ENCODE results near the gene BNC2. TPM values are rescaled to one million over a fixed set of nuclear protein-coding genes. Genes with fewer than 3 reads are reported as not detected.

Gene BNC2
- polyA plus RNA-seq, 4 donors, result 6.6 to 11.3 (median 7.9) TPM

GRCh38 chr9:16680975-16681651 lies 189.4 kb downstream of the BNC2 start:
- DNase-seq (ENCODE audit: low read depth in 4 of 4, low spot score in 2 of 4), result no peak

GRCh38 chr9:16680541-16680940 lies 189.9 kb downstream of the BNC2 start:
- DNase-seq (ENCODE audit: low read depth in 4 of 4, low spot score in 2 of 4), result no peak

- no peak for DNase-seq (ENCODE audit: low read depth in 4 of 4, low spot score in 2 of 4)
Measured at GRCh38 chr9:16679327-16679821, 191.1 kb downstream of the BNC2 start.

- DNase-seq (ENCODE audit: low read depth in 4 of 4, low spot score in 2 of 4), result no peak
Measured at GRCh38 chr9:16676519-16676918, 194.0 kb downstream of the BNC2 start.

GRCh38 chr9:16675131-16675530 lies 195.3 kb downstream of the BNC2 start:
- DNase-seq (ENCODE audit: low read depth in 4 of 4, low spot score in 2 of 4), result no peak

GRCh38 chr9:16673171-16673570 lies 197.3 kb downstream of the BNC2 start:
- no peak for DNase-seq (ENCODE audit: low read depth in 4 of 4, low spot score in 2 of 4)

- no peak for DNase-seq (ENCODE audit: low read depth in 4 of 4, low spot score in 2 of 4)
Measured at GRCh38 chr9:16672501-16672900, 198.0 kb downstream of the BNC2 start.

GRCh38 chr9:16671591-16672137 lies 198.8 kb downstream of the BNC2 start:
- peak in 1 of 4 donors; percentile 41 for DNase-seq (ENCODE audit: low read depth in 4 of 4, low spot score in 2 of 4)

- no peak for DNase-seq (ENCODE audit: low read depth in 4 of 4, low spot score in 2 of 4)
Measured at GRCh38 chr9:16670791-16671190, 199.7 kb downstream of the BNC2 start.

GRCh38 chr9:16668734-16669295 lies 201.7 kb downstream of the BNC2 start:
- DNase-seq (ENCODE audit: low read depth in 4 of 4, low spot score in 2 of 4), result no peak

- DNase-seq (ENCODE audit: low read depth in 4 of 4, low spot score in 2 of 4), result no peak
Measured at GRCh38 chr9:16664211-16664610, 206.3 kb downstream of the BNC2 start.

- DNase-seq (ENCODE audit: low read depth in 4 of 4, low spot score in 2 of 4), result no peak
Measured at GRCh38 chr9:16661816-16662215, 208.7 kb downstream of the BNC2 start.

- no peak for DNase-seq (ENCODE audit: low read depth in 4 of 4, low spot score in 2 of 4)
Measured at GRCh38 chr9:16659096-16659495, 211.4 kb downstream of the BNC2 start.

GRCh38 chr9:16656432-16657169 lies 213.9 kb downstream of the BNC2 start:
- no peak for DNase-seq (ENCODE audit: low read depth in 4 of 4, low spot score in 2 of 4)

GRCh38 chr9:16654596-16655126 lies 215.8 kb downstream of the BNC2 start:
- DNase-seq (ENCODE audit: low read depth in 4 of 4, low spot score in 2 of 4), result no peak

GRCh38 chr9:16653491-16654399 lies 216.7 kb downstream of the BNC2 start:
- DNase-seq (ENCODE audit: low read depth in 4 of 4, low spot score in 2 of 4), result peak in 1 of 4 donors; percentile 40

GRCh38 chr9:16652582-16652981 lies 217.9 kb downstream of the BNC2 start:
- no peak for DNase-seq (ENCODE audit: low read depth in 4 of 4, low spot score in 2 of 4)

GRCh38 chr9:16651446-16651964 lies 219.0 kb downstream of the BNC2 start:
- no peak for DNase-seq (ENCODE audit: low read depth in 4 of 4, low spot score in 2 of 4)

GRCh38 chr9:16645970-16646369 lies 224.5 kb downstream of the BNC2 start:
- DNase-seq (ENCODE audit: low read depth in 4 of 4, low spot score in 2 of 4), result no peak

Data from left renal cortex interstitium (tissue), 4 donors.